Stimulated activated CD8-positive, alpha-beta memory T cell treated with anti-CD3 and anti-CD28 coated beads, Interleukin-4, amount 100 ng/mL, for 48 hours (primary cell): ENCODE data around the gene DYNC1I2.
"Not testable (repeated sequence)": the region's sequence is repeated elsewhere in the genome, so short reads cannot be mapped to it uniquely, and the experiment has no call there.

Experiments
- DNase-seq: peaks from one replicate; pipeline ENCODE4 v3.0.0-alpha.2; 2020

DYNC1I2 gene

GRCh38 chr2:171718720-171719119, 31.5 kb downstream of the DYNC1I2 start:
- DNase-seq: no peak

GRCh38 chr2:171719660-171720059, 32.4 kb downstream of the DYNC1I2 start:
- DNase-seq: no peak

GRCh38 chr2:171723716-171724683, 36.7 kb downstream of the DYNC1I2 start:
- DNase-seq: no peak

- DNase-seq: no peak
Measured at GRCh38 chr2:171726847-171727450, 39.7 kb downstream of the DYNC1I2 start.

GRCh38 chr2:171728989-171729951, 42.0 kb downstream of the DYNC1I2 start:
- DNase-seq: no peak

GRCh38 chr2:171729952-171730317, 42.7 kb downstream of the DYNC1I2 start:
- no peak for DNase-seq

- DNase-seq: no peak
Measured at GRCh38 chr2:171735991-171736710, 48.9 kb downstream of the DYNC1I2 start.

GRCh38 chr2:171741189-171741588, 53.9 kb downstream of the DYNC1I2 start:
- no peak for DNase-seq

- no peak for DNase-seq
Measured at GRCh38 chr2:171742760-171743159, 55.5 kb downstream of the DYNC1I2 start.

GRCh38 chr2:171745141-171745540, 57.9 kb downstream of the DYNC1I2 start:
- no peak for DNase-seq

- no peak for DNase-seq
Measured at GRCh38 chr2:171745806-171746205, 58.5 kb downstream of the DYNC1I2 start.

GRCh38 chr2:171747371-171747770, 60.1 kb downstream of the DYNC1I2 start:
- DNase-seq: no peak

GRCh38 chr2:171754254-171754939, 67.1 kb downstream of the DYNC1I2 start:
- DNase-seq: no peak

GRCh38 chr2:171758762-171759161, 71.5 kb downstream of the DYNC1I2 start:
- DNase-seq: not testable (repeated sequence)

- DNase-seq: not testable (repeated sequence)
Measured at GRCh38 chr2:171761176-171761575, 73.9 kb downstream of the DYNC1I2 start.

GRCh38 chr2:171762879-171763573, 75.8 kb downstream of the DYNC1I2 start:
- no peak for DNase-seq

- DNase-seq: no peak
Measured at GRCh38 chr2:171763602-171764001, 76.3 kb downstream of the DYNC1I2 start.

- no peak for DNase-seq
Measured at GRCh38 chr2:171771463-171771862, 84.2 kb downstream of the DYNC1I2 start.

GRCh38 chr2:171772373-171772772, 85.1 kb downstream of the DYNC1I2 start:
- DNase-seq: no peak

GRCh38 chr2:171774581-171774980, 87.3 kb downstream of the DYNC1I2 start:
- not testable (repeated sequence) for DNase-seq

- DNase-seq: no peak
Measured at GRCh38 chr2:171778515-171778914, 91.2 kb downstream of the DYNC1I2 start.
